Activated CD4-positive, alpha-beta T cell treated with anti-CD3 and anti-CD28 coated beads, Interleukin-2, amount 10 ng/mL, durations not matched to agents 7 days and 5 days (primary cell): Measurements from ENCODE around the gene OR13C4. TPM values are rescaled to one million over a fixed set of nuclear protein-coding genes. Genes with fewer than 3 reads are reported as not detected.
"Not testable (repeated sequence)": the region's sequence is repeated elsewhere in the genome, so short reads cannot be mapped to it uniquely, and the experiment has no call there.

Source experiments
- CTCF ChIA-PET: fragments of 350-600 bp; sonication (Branson Sonifier 250); formaldehyde crosslinking; loops from one replicate; lab custom pipeline; 2021; ENCODE audit warnings: antibody characterized with exemption; lab: Charles Lee
- POLR2A ChIA-PET: fragments of 350-600 bp; sonication (Branson Sonifier 250); formaldehyde crosslinking; loops from one replicate; lab custom pipeline; 2021; ENCODE audit warnings: antibody characterized with exemption; lab: Charles Lee
- DNase-seq: peaks from one replicate; pipeline ENCODE4 v3.0.0-alpha.2; 2020
- H3K27ac Mint-ChIP-seq: one replicate; pipeline ENCODE4 v1.8.0; 2021; ENCODE audit warnings: mild to moderate bottlenecking, moderate library complexity, mixed read lengths
- H3K27me3 Mint-ChIP-seq: one replicate; pipeline ENCODE4 v1.8.0; 2021; ENCODE audit warnings: mixed read lengths
- H3K36me3 Mint-ChIP-seq: one replicate; pipeline ENCODE4 v1.8.0; 2021; ENCODE audit warnings: low read depth, mixed read lengths
- H3K4me1 Mint-ChIP-seq: one replicate; pipeline ENCODE4 v1.8.0; 2021; ENCODE audit warnings: mixed read lengths
- H3K4me3 Mint-ChIP-seq: one replicate; pipeline ENCODE4 v1.8.0; 2021; ENCODE audit warnings: mild to moderate bottlenecking, moderate library complexity, mixed read lengths
- H3K9me3 Mint-ChIP-seq: one replicate; pipeline ENCODE4 v1.8.0; 2021; ENCODE audit warnings: mixed read lengths
- total RNA-seq, 2 experiments: library from RNA; stranded (reverse); gene quantifications; one replicate each; pipeline ENCODE4 v1.2.3, GENCODE V29; 2021

Gene OR13C4
- total RNA-seq: not detected

DNA sequence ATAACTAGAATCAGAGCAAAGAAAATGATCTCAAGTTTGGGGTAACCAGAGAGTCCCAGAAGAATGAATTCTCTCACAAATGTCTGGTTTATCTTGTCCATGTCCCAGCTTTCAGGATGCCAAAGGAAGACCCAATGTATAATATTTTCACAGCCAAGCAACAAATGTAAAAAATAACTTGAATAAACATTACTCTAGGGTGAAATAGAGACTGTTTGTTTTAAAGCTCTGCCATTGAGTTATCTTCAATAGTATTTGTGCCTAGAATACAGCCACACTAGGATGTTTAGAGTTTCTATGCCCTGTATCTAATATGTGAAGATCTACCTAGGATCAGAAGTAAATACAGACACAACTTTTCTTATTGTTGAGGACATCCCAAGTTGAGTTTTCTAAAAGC, at the start of gene OR13C4:
OR13C4 (minus strand) TSS at position 101 of the 400 bp plus-strand sequence; CDS start at position 101, 0 bp downstream.
- H3K36me3 Mint-ChIP-seq: no peaks in the 10 kb centered on the region
- ChIA-PET CTCF (no interaction called here), POLR2A (no interaction called here)
- H3K27me3 Mint-ChIP-seq: no peaks in the 10 kb centered on the region
- no peaks in the 10 kb centered on the region for H3K9me3 Mint-ChIP-seq
- DNase-seq: no peak
- H3K4me3 Mint-ChIP-seq: no peak within 1 kb of the TSS
- no peaks in the 10 kb centered on the region for H3K4me1 Mint-ChIP-seq
- no peak within 1 kb of the TSS for H3K27ac Mint-ChIP-seq

GRCh38 chr9:104575456-104575855, 48.4 kb upstream of the OR13C4 start:
- DNase-seq: no peak
- POLR2A ChIA-PET: no interaction called here
- no peaks in the 10 kb centered on the region for H3K36me3 Mint-ChIP-seq
- H3K4me3 Mint-ChIP-seq: no peak overlapping the region
- no peak overlapping the region for H3K27ac Mint-ChIP-seq
- no peaks in the 10 kb centered on the region for H3K4me1 Mint-ChIP-seq
- H3K27me3 Mint-ChIP-seq: no peaks in the 10 kb centered on the region
- H3K9me3 Mint-ChIP-seq: peaks cover 3% of the 10 kb centered on the region
- CTCF ChIA-PET: no interaction called here

- ChIA-PET CTCF (no interaction called here), POLR2A (no interaction called here)
These were observed 45.6 kb upstream of the OR13C4 start for GRCh38 chr9:104572612-104573011.

DNA sequence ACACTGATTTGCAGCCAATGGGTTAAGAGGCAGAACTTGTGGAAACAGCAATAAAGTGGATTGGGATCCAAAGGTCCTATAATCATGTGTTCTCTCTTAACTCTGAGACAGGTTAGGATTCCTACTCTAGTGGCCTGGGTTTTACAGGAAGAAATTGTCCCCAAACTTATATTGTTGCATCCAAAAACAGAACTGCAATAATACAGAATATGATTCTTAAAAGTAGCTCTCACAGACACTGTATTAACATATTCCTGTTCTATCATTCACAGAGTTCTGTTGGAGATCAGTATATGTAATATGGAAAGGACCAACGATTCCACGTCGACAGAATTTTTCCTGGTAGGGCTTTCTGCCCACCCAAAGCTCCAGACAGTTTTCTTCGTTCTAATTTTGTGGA, 41.9 kb upstream of the OR13C4 start, which contains the start of gene OR13C8:
OR13C8 (plus strand) TSS at position 301 of the 400 bp plus-strand sequence; CDS start at position 301, 0 bp downstream.
- H3K4me1 Mint-ChIP-seq: no peaks in the 10 kb centered on the region
- ChIA-PET POLR2A (no interaction called here), CTCF (no interaction called here)
- H3K27me3 Mint-ChIP-seq: no peaks in the 10 kb centered on the region
- no peak for DNase-seq
- no peak within 1 kb of the TSS for H3K27ac Mint-ChIP-seq
- H3K9me3 Mint-ChIP-seq: peaks cover 3% of the 10 kb centered on the region
- H3K4me3 Mint-ChIP-seq: no peak within 1 kb of the TSS
- no peaks in the 10 kb centered on the region for H3K36me3 Mint-ChIP-seq

More at GRCh38 chr9:104572612-104573011, 45.6 kb upstream of the OR13C4 start:
- Mint-ChIP-seq H3K36me3 (no peaks in the 10 kb centered on the region), H3K4me3 (no peak overlapping the region), H3K9me3 (peaks cover 3% of the 10 kb centered on the region), H3K27me3 (no peaks in the 10 kb centered on the region), H3K27ac (no peak overlapping the region), H3K4me1 (no peaks in the 10 kb centered on the region)
- DNase-seq: no peak

DNA sequence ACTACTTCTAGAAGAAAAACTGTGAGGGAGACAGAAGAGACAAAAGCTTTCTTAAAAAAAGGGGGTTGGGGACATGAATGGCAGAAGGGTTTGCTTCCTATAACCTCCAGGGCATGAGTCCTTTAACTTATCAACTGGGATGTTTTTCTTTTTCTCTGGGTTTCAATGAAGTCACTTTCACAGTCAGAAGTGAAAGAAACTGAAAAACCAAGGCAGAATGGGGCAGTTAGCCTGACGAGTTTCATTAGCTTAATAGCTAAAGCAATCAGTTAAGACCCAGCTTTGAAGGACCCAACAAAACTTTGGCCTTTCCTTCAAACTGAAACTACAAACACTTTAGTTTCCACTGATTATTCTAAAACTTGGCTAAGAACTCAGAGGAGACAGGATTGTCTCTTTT, 37.3 kb upstream of the OR13C4 start:
- no peak for DNase-seq
- POLR2A ChIA-PET: no interaction called here
- no peaks in the 10 kb centered on the region for H3K27me3 Mint-ChIP-seq
- H3K9me3 Mint-ChIP-seq: no peaks in the 10 kb centered on the region
- no peak overlapping the region for H3K27ac Mint-ChIP-seq
- no peaks in the 10 kb centered on the region for H3K36me3 Mint-ChIP-seq
- no peaks in the 10 kb centered on the region for H3K4me1 Mint-ChIP-seq
- H3K4me3 Mint-ChIP-seq: no peak overlapping the region
- CTCF ChIA-PET: no interaction called here

DNA sequence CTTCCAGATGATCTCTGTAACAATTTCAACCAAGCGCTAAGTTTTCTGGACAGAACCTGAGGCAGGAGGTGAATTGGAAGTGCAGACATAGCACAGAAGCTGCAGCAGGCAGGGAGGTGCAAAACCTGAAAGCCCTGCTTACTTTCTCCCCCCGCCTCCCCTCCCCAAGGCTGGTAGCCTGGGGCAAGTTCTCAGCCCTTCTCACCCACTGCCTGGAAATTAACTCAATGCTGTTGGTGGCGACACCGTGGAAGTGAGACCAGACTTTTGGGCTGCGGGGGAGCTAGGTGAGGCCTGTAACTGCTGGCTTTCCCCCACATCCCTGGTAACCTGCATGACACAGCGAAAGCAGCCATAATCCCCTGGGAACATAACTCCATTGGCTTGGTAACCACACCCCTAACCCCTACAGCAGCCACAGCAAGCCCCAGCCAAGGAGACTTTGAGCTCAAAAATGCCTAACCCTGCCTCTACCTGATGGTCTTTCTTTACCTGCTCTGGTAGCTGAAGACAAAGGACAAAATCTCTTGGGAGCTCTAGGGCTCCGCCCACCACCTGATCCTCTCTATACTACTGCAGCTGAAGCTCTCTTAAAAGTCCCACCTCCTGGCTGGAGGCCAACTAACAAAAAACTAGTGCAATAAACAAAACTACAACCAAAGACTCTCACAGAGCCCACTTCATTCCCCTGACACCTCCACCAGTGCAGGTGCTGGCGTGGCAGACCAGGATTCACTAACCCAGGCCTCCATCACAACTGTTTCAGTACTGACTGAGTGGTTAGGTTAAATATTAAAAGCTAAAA, 30.0 kb upstream of the OR13C4 start:
- DNase-seq: no peak
- Mint-ChIP-seq H3K36me3 (no peaks in the 10 kb centered on the region), H3K4me3 (no peak overlapping the region), H3K9me3 (peaks cover 11% of the 10 kb centered on the region), H3K27ac (no peak overlapping the region), H3K27me3 (no peaks in the 10 kb centered on the region), H3K4me1 (no peaks in the 10 kb centered on the region)
- ChIA-PET POLR2A (interaction anchor here (0.7 kb wide), 1 partner anchor 464 kb away, joined by 3 read pairs; no protein-coding TSS in a partner anchor), CTCF (interaction anchor here (0.6 kb wide), 1 partner anchor 1504 kb away, joined by 3 read pairs; no protein-coding TSS in a partner anchor)

DNA sequence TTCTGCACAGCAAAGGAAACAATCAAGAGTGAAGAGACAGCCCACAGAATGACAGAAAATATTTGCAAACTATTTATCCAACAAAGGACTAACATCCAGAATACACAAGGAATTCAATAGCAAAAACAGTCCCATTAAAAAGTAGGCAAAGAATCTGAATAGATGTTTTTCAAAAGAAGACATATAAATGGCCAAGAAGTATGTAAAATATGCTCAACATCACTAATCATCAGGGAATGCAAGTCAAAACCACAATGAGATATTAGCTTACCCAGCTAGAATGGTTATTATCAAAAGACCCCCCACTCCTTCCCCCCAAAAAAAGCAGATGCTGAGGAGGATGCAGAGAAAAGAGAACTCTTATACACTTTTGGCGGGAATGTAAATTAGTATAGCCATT, 28.5 kb upstream of the OR13C4 start:
- Mint-ChIP-seq H3K4me1 (no peaks in the 10 kb centered on the region), H3K27me3 (no peaks in the 10 kb centered on the region), H3K27ac (no peak overlapping the region), H3K36me3 (no peaks in the 10 kb centered on the region), H3K9me3 (peaks cover 11% of the 10 kb centered on the region), H3K4me3 (no peak overlapping the region)
- POLR2A ChIA-PET: no interaction called here
- no peak for DNase-seq
- CTCF ChIA-PET: no interaction called here

- Mint-ChIP-seq H3K27ac (no peak overlapping the region), H3K9me3 (peaks cover 10% of the 10 kb centered on the region), H3K36me3 (no peaks in the 10 kb centered on the region), H3K4me3 (no peak overlapping the region), H3K4me1 (no peaks in the 10 kb centered on the region), H3K27me3 (peaks cover 2% of the 10 kb centered on the region)
- DNase-seq: no peak
- CTCF ChIA-PET: no interaction called here
- POLR2A ChIA-PET: no interaction called here
These were observed 26.3 kb upstream of the OR13C4 start for GRCh38 chr9:104553261-104553660.

DNA sequence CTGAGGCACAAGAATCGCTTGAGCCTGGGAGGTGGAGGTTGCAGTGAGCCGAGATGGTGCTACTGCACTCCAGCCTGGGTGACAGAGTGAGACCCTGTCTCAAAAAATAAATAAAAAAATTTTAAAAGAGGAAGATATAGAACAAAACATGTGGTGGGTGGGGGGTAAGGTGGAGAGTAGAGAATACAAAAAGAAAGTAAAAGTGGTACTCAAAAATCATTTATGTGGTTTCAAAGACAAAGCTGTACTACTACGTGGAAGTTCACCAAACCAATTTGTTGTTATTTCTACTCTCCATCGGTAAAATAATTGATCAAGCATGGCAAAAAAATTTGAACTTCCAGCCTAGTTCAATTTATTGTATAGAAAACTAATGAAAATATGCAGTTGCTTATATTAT, 17.6 kb upstream of the OR13C4 start:
- Mint-ChIP-seq H3K36me3 (no peaks in the 10 kb centered on the region), H3K27ac (no peak overlapping the region), H3K4me1 (no peaks in the 10 kb centered on the region), H3K27me3 (peaks cover 2% of the 10 kb centered on the region), H3K9me3 (no peaks in the 10 kb centered on the region), H3K4me3 (no peak overlapping the region)
- CTCF ChIA-PET: interaction anchor here (0.6 kb wide), 1 partner anchor 1878 kb away, joined by 3 read pairs; no protein-coding TSS in a partner anchor
- POLR2A ChIA-PET: no interaction called here
- no peak for DNase-seq

DNA sequence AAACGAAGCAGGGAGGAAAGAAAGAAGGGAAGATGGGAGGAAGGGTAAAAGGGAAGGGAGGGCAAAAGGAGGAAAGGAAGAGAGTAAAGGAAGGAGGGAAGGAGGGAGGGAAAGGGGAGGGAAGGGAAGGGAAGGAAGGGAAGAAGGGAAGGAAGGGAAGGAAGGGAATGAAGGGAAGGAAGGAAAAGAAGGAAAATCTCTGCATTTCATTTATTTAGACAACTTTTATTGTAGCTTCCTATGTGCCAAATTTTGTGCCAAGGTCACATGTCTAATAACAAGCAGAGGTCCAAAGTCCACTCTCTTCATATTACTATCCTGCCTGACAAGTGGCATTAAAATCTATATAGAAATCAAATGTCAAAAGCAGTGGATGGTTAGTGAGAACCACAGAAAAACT, 12.3 kb upstream of the OR13C4 start:
- Mint-ChIP-seq H3K4me3 (no peak overlapping the region), H3K27me3 (no peaks in the 10 kb centered on the region), H3K36me3 (no peaks in the 10 kb centered on the region), H3K27ac (no peak overlapping the region), H3K9me3 (no peaks in the 10 kb centered on the region), H3K4me1 (no peaks in the 10 kb centered on the region)
- DNase-seq: no peak
- ChIA-PET POLR2A (no interaction called here), CTCF (interaction anchor here (0.7 kb wide), 1 partner anchor 9 kb away, joined by 3 read pairs; no protein-coding TSS in a partner anchor)

GRCh38 chr9:104536756-104537155, 9.7 kb upstream of the OR13C4 start, which contains the start of gene OR13C3:
OR13C3 (minus strand) TSS chr9:104536856; CDS start chr9:104536723, 133 bp downstream.
- Mint-ChIP-seq H3K36me3 (no peaks in the 10 kb centered on the region), H3K4me1 (no peaks in the 10 kb centered on the region), H3K4me3 (no peak within 1 kb of the TSS), H3K27me3 (no peaks in the 10 kb centered on the region), H3K9me3 (no peaks in the 10 kb centered on the region), H3K27ac (no peak within 1 kb of the TSS)
- DNase-seq: no peak
- ChIA-PET CTCF (no interaction called here), POLR2A (no interaction called here)

- H3K4me3 Mint-ChIP-seq, CTCF ChIA-PET, H3K9me3 Mint-ChIP-seq, H3K27me3 Mint-ChIP-seq, H3K36me3 Mint-ChIP-seq, H3K4me1 Mint-ChIP-seq, POLR2A ChIA-PET, H3K27ac Mint-ChIP-seq, DNase-seq: not testable (repeated sequence)
These were observed 6.8 kb downstream of the OR13C4 start for GRCh38 chr9:104520241-104520640.

DNA sequence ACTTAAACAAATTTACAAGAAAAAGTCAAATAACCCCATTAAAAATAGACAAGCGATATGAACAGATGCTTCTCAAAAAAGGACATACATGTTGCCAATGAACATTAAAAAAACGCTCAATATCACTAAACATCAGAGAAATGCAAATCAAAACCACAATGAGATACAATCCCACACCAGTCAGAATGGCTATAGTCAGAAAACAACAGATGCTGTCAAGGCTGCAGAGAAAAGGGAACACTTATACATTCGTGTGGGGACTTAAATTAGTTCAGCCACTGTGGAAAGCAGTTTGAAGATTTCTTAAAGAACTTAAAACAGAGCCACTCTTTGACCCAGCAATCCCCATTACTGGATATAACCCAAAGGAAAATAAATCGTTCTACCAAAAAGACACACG, 12.1 kb downstream of the OR13C4 start:
- Mint-ChIP-seq H3K27me3 (no peaks in the 10 kb centered on the region), H3K9me3 (no peaks in the 10 kb centered on the region), H3K4me1 (no peaks in the 10 kb centered on the region), H3K36me3 (no peaks in the 10 kb centered on the region), H3K27ac (no peak overlapping the region), H3K4me3 (no peak overlapping the region)
- POLR2A ChIA-PET: no interaction called here
- DNase-seq: no peak
- CTCF ChIA-PET: no interaction called here
